Measurements from ENCODE around the gene UGT1A6. TPM values are rescaled to one million over a fixed set of nuclear protein-coding genes. Genes with fewer than 3 reads are reported as not detected.

The UGT1A6 gene
- total RNA-seq, 1 donor from 2014 or later = 0.17 TPM

- Mint-ChIP-seq H3K4me3 (ENCODE audit: unreplicated experiment) (no peak overlapping the region), H3K4me1 (ENCODE audit: low read depth) (peaks cover 4% of the 10 kb centered on the region), H3K36me3 (ENCODE audit: low read depth) (peaks cover 2% of the 10 kb centered on the region), H3K27ac (ENCODE audit: unreplicated experiment) (no peak overlapping the region), H3K9me3 (ENCODE audit: low read depth) (peaks cover 5% of the 10 kb centered on the region), H3K27me3 (ENCODE audit: low read depth) (peaks cover 23% of the 10 kb centered on the region)
- TF ChIP-seq, protein P1, sequence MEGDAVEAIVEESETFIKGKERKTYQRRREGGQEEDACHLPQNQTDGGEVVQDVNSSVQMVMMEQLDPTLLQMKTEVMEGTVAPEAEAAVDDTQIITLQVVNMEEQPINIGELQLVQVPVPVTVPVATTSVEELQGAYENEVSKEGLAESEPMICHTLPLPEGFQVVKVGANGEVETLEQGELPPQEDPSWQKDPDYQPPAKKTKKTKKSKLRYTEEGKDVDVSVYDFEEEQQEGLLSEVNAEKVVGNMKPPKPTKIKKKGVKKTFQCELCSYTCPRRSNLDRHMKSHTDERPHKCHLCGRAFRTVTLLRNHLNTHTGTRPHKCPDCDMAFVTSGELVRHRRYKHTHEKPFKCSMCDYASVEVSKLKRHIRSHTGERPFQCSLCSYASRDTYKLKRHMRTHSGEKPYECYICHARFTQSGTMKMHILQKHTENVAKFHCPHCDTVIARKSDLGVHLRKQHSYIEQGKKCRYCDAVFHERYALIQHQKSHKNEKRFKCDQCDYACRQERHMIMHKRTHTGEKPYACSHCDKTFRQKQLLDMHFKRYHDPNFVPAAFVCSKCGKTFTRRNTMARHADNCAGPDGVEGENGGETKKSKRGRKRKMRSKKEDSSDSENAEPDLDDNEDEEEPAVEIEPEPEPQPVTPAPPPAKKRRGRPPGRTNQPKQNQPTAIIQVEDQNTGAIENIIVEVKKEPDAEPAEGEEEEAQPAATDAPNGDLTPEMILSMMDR (IDR thresholded peaks at IDR 0.05) = no peak
- no peak for DNase-seq (ENCODE audit: low spot score)
Measured at GRCh38 chr2:233803292-233803911, 110.7 kb downstream of the UGT1A6 start.

DNA sequence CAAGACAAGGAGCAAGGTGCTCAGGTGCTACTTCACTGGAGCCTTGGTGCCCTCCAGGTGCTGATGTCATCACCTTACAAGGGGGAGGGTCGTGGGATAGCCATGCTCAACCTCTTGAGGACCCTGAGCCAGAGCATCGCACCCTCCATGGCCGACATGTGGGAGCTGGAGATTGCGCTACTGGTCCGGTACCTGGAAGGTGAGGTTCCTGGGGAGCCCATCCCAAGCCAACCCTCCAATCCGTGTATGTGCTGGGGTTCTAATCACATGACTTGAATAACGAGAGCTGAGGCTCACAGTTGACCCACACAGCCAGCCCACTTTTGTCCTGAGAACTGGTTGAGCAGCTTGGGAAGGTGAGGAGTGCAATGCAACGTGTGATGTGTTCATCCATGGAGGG, 111.3 kb downstream of the UGT1A6 start:
- Mint-ChIP-seq H3K36me3 (ENCODE audit: low read depth) (peaks cover 2% of the 10 kb centered on the region), H3K4me3 (ENCODE audit: unreplicated experiment) (no peak overlapping the region), H3K4me1 (ENCODE audit: low read depth) (peaks cover 4% of the 10 kb centered on the region), H3K9me3 (ENCODE audit: low read depth) (peaks cover 5% of the 10 kb centered on the region), H3K27ac (ENCODE audit: unreplicated experiment) (no peak overlapping the region), H3K27me3 (ENCODE audit: low read depth) (peaks cover 26% of the 10 kb centered on the region)
- TF ChIP-seq, protein P1 (IDR thresholded peaks at IDR 0.05) = no peak
- no peak for DNase-seq (ENCODE audit: low spot score)

GRCh38 chr2:233807215-233807865, 114.7 kb downstream of the UGT1A6 start:
- Mint-ChIP-seq H3K9me3 (ENCODE audit: low read depth) (no peaks in the 10 kb centered on the region), H3K4me3 (ENCODE audit: unreplicated experiment) (no peak overlapping the region), H3K36me3 (ENCODE audit: low read depth) (no peaks in the 10 kb centered on the region), H3K4me1 (ENCODE audit: low read depth) (no peaks in the 10 kb centered on the region), H3K27me3 (ENCODE audit: low read depth) (peaks cover 32% of the 10 kb centered on the region), H3K27ac (ENCODE audit: unreplicated experiment) (no peak overlapping the region)
- TF ChIP-seq, protein P1 (IDR thresholded peaks at IDR 0.05) = no peak
- peak; percentile 75 for DNase-seq (ENCODE audit: low spot score)

- peaks cover 26% of the 10 kb centered on the region for H3K27me3 Mint-ChIP-seq (ENCODE audit: low read depth)
- H3K27ac Mint-ChIP-seq (ENCODE audit: unreplicated experiment) = no peak overlapping the region
- H3K36me3 Mint-ChIP-seq (ENCODE audit: low read depth) = no peaks in the 10 kb centered on the region
- DNase-seq (ENCODE audit: low spot score) = no peak
- TF ChIP-seq, protein P1 (IDR thresholded peaks at IDR 0.05) = no peak
- peaks cover 2% of the 10 kb centered on the region for H3K4me1 Mint-ChIP-seq (ENCODE audit: low read depth)
- H3K4me3 Mint-ChIP-seq (ENCODE audit: unreplicated experiment) = no peak overlapping the region
- no peaks in the 10 kb centered on the region for H3K9me3 Mint-ChIP-seq (ENCODE audit: low read depth)
Measured at GRCh38 chr2:233807966-233808935, 115.6 kb downstream of the UGT1A6 start.

DNA sequence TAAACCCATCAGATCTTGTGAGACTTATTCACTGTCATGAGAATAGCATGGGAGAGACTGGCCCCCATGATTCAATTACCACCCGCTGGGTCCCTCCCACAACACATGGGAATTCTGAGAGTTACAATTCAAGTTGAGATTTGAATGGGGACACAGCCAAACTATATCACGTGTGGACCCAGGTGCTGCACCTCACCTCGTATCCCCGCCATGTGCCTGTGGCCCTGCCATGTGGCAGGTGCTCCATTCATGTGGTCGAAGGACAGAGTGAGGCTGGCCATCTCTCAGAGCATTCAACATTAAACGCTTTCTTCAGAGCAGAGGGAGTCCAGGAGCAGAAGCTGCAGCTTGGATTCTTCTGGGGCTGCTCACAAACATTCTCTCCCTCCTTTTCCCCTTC, 117.7 kb downstream of the UGT1A6 start:
- no peaks in the 10 kb centered on the region for H3K36me3 Mint-ChIP-seq (ENCODE audit: low read depth)
- no peak for DNase-seq (ENCODE audit: low spot score)
- TF ChIP-seq, protein P1 (IDR thresholded peaks at IDR 0.05) = no peak
- H3K27me3 Mint-ChIP-seq (ENCODE audit: low read depth) = peaks cover 15% of the 10 kb centered on the region
- no peak overlapping the region for H3K4me3 Mint-ChIP-seq (ENCODE audit: unreplicated experiment)
- H3K4me1 Mint-ChIP-seq (ENCODE audit: low read depth) = peaks cover 2% of the 10 kb centered on the region
- no peak overlapping the region for H3K27ac Mint-ChIP-seq (ENCODE audit: unreplicated experiment)
- H3K9me3 Mint-ChIP-seq (ENCODE audit: low read depth) = no peaks in the 10 kb centered on the region
